Activated CD8-positive, alpha-beta memory T cell treated with anti-CD3 and anti-CD28 coated beads, Interleukin-2, amount 10 ng/mL, durations not matched to agents 7 days and 5 days (primary cell): ENCODE data around the gene TRAPPC10. TPM values are rescaled to one million over a fixed set of nuclear protein-coding genes. Genes with fewer than 3 reads are reported as not detected.

Experiments used
- ATAC-seq: fragments of 150-1000 bp; cut with Tn5 transposase; one replicate; pipeline ENCODE4 v1.10.0; 2021; ENCODE audit warnings: moderate library complexity
- CTCF ChIA-PET: fragments of 350-600 bp; sonication (Branson Sonifier 250); formaldehyde crosslinking; loops from one replicate; lab custom pipeline; 2021; ENCODE audit warnings: antibody characterized with exemption; lab: Charles Lee
- DNase-seq: peaks from one replicate; pipeline ENCODE4 v3.0.0-alpha.2; 2020
- H3K27ac Mint-ChIP-seq: one replicate; pipeline ENCODE4 v1.8.0; 2021; ENCODE audit warnings: mild to moderate bottlenecking, mixed read lengths
- H3K27me3 Mint-ChIP-seq: one replicate; pipeline ENCODE4 v1.8.0; 2021; ENCODE audit warnings: mixed read lengths
- H3K36me3 Mint-ChIP-seq: one replicate; pipeline ENCODE4 v1.8.0; 2021; ENCODE audit warnings: mild to moderate bottlenecking, mixed read lengths
- H3K4me1 Mint-ChIP-seq: one replicate; pipeline ENCODE4 v1.8.0; 2021; ENCODE audit warnings: mixed read lengths
- H3K4me3 Mint-ChIP-seq: one replicate; pipeline ENCODE4 v1.8.0; 2021; ENCODE audit warnings: mild to moderate bottlenecking, moderate library complexity, mixed read lengths
- H3K9me3 Mint-ChIP-seq: one replicate; pipeline ENCODE4 v1.8.0; 2022; ENCODE audit warnings: low read depth, mixed read lengths
- total RNA-seq, 2 experiments: library from RNA; stranded (reverse); gene quantifications; one replicate each; pipeline ENCODE4 v1.2.3, GENCODE V29; 2021

TRAPPC10 gene
- total RNA-seq, 2 experiments from 2014 or later = 71.5 to 71.7 TPM

DNA sequence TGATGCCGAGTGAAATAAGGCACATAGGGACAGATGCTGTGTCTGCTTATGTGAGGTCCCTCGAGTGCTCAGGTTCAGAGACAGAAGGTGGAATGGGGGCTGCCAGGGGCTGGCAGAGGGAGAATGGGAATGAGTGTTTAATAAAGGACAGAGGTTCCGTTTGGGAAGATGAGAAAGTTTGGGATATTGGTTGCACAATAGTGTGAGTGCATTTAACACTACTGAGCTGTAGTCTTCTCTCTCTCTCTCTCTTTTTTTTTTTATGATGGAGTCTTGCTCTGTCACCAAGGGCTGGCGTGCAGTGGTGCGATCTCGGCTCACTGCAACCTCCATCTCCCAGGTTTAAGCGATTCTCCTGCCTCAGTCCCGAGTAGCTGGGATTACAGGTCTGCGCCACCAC is 44.9 kb downstream of the TRAPPC10 start:
- Mint-ChIP-seq H3K36me3 (peaks cover 32% of the 10 kb centered on the region), H3K4me3 (no peak overlapping the region), H3K27ac (peak overlapping the region; percentile 37), H3K4me1 (peaks cover 12% of the 10 kb centered on the region), H3K27me3 (no peaks in the 10 kb centered on the region), H3K9me3 (no peaks in the 10 kb centered on the region)
- DNase-seq = no peak
- no peak for ATAC-seq
- CTCF ChIA-PET = interaction anchor here (1.4 kb wide), 1 partner anchor 246 kb away, joined by 4 read pairs; no protein-coding TSS in a partner anchor

- no peak for DNase-seq
- CTCF ChIA-PET = interaction anchor here (1.4 to 1.7 kb wide), 2 partner anchors 39 to 247 kb away, joined by 4 to 7 read pairs; no protein-coding TSS in a partner anchor
- H3K4me3 Mint-ChIP-seq = peak overlapping the region; percentile 15
- no peaks in the 10 kb centered on the region for H3K27me3 Mint-ChIP-seq
- H3K36me3 Mint-ChIP-seq = peaks cover 26% of the 10 kb centered on the region
- peak; percentile 50 for ATAC-seq
- no peaks in the 10 kb centered on the region for H3K9me3 Mint-ChIP-seq
- peaks cover 12% of the 10 kb centered on the region for H3K4me1 Mint-ChIP-seq
- peak overlapping the region; percentile 67 for H3K27ac Mint-ChIP-seq
Measured at GRCh38 chr21:44057960-44058651, 46.0 kb downstream of the TRAPPC10 start.

- DNase-seq (no peak), ATAC-seq (no peak)
- H3K36me3 Mint-ChIP-seq = peaks cover 28% of the 10 kb centered on the region
- peaks cover 12% of the 10 kb centered on the region for H3K4me1 Mint-ChIP-seq
- peak overlapping the region; percentile 15 for H3K4me3 Mint-ChIP-seq
- no peaks in the 10 kb centered on the region for H3K9me3 Mint-ChIP-seq
- H3K27ac Mint-ChIP-seq = no peak overlapping the region
- CTCF ChIA-PET = interaction anchor here (0.9 to 1.7 kb wide), 2 partner anchors 40 to 121 kb away, joined by 3 to 7 read pairs; no protein-coding TSS in a partner anchor
- no peaks in the 10 kb centered on the region for H3K27me3 Mint-ChIP-seq
Measured at GRCh38 chr21:44058652-44058964, 46.5 kb downstream of the TRAPPC10 start.

DNA sequence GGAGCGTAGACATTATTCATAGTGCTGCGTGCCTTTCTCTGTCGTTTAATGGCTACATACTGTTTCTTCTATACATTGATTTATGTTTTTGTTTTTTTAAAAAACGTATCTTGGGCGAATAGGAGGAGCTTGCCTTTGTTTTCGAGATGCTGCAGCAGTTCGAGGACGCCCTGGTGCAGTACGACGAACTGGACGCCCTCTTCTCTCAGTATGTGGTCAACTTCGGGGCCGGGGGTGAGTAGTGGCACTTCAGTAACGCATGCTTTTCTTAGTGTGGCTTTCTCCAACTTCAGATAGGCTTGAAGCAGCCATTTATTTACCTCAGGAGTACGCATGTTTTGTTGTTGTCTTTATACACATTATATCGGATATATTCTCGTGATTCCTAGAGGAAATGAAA is 46.9 kb downstream of the TRAPPC10 start:
- Mint-ChIP-seq H3K4me1 (peaks cover 12% of the 10 kb centered on the region), H3K4me3 (no peak overlapping the region)
- CTCF ChIA-PET = interaction anchor here (0.9 to 1.7 kb wide), 2 partner anchors 40 to 122 kb away, joined by 3 to 7 read pairs; no protein-coding TSS in a partner anchor

GRCh38 chr21:44059710-44060109 is 47.6 kb downstream of the TRAPPC10 start:
- no peak for ATAC-seq
- CTCF ChIA-PET = interaction anchor here (0.9 to 1.7 kb wide), 2 partner anchors 41 to 123 kb away, joined by 3 to 7 read pairs; no protein-coding TSS in a partner anchor
- no peak overlapping the region for H3K4me3 Mint-ChIP-seq
- H3K9me3 Mint-ChIP-seq = no peaks in the 10 kb centered on the region
- no peak overlapping the region for H3K27ac Mint-ChIP-seq
- peaks cover 18% of the 10 kb centered on the region for H3K4me1 Mint-ChIP-seq
- H3K27me3 Mint-ChIP-seq = no peaks in the 10 kb centered on the region
- no peak for DNase-seq
- peaks cover 36% of the 10 kb centered on the region for H3K36me3 Mint-ChIP-seq

More for the DNA sequence above, 46.9 kb downstream of the TRAPPC10 start:
- no peak overlapping the region for H3K27ac Mint-ChIP-seq
- DNase-seq = no peak
- ATAC-seq = no peak
- no peaks in the 10 kb centered on the region for H3K9me3 Mint-ChIP-seq
- no peaks in the 10 kb centered on the region for H3K27me3 Mint-ChIP-seq
- peaks cover 31% of the 10 kb centered on the region for H3K36me3 Mint-ChIP-seq

GRCh38 chr21:44062380-44062779 is 50.3 kb downstream of the TRAPPC10 start:
- peaks cover 40% of the 10 kb centered on the region for H3K4me1 Mint-ChIP-seq
- H3K4me3 Mint-ChIP-seq = no peak overlapping the region
- no peaks in the 10 kb centered on the region for H3K9me3 Mint-ChIP-seq
- CTCF ChIA-PET = interaction anchor here (1.3 kb wide), 1 partner anchor 48 kb away, joined by 3 read pairs; no protein-coding TSS in a partner anchor
- no peaks in the 10 kb centered on the region for H3K27me3 Mint-ChIP-seq
- no peak overlapping the region for H3K27ac Mint-ChIP-seq
- no peak for ATAC-seq
- H3K36me3 Mint-ChIP-seq = peaks cover 36% of the 10 kb centered on the region
- DNase-seq = no peak

GRCh38 chr21:44063151-44063912 is 51.2 kb downstream of the TRAPPC10 start:
- peaks cover 36% of the 10 kb centered on the region for H3K36me3 Mint-ChIP-seq
- CTCF ChIA-PET = interaction anchor here (1.1 to 1.3 kb wide), 4 partner anchors 12 to 49 kb away, joined by 3 to 4 read pairs (median 3); no protein-coding TSS in a partner anchor
- H3K4me1 Mint-ChIP-seq = peaks cover 33% of the 10 kb centered on the region
- DNase-seq = no peak
- H3K4me3 Mint-ChIP-seq = no peak overlapping the region
- no peaks in the 10 kb centered on the region for H3K9me3 Mint-ChIP-seq
- peak overlapping the region; percentile 42 for H3K27ac Mint-ChIP-seq
- ATAC-seq = no peak
- no peaks in the 10 kb centered on the region for H3K27me3 Mint-ChIP-seq

DNA sequence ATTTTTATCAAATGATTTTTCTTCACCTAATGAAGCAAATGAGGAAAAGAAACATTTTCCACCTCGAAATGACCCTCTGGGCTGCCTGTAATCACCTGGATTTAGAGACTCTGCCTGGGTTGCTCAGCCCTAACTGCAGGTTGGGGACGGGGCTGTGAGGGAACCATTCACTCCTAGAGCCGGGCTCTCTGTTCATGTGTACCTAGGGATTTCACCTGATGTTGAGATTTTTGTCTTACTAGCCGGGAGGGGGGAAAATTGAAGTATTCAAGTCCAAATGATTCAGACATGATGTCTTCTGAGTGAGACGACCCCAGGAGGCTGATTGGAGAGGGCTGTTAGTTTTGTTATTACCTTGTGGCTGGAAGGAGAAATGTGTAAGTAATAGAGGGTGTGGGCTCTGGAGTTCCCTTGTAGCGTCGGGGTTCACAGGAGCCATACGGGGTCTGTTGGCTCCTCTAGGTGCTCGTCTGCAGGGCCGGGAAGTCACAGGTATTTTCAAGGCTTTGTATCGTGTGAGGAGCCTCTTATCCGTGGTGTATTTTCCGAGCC is 52.8 kb downstream of the TRAPPC10 start:
- H3K36me3 Mint-ChIP-seq = peaks cover 31% of the 10 kb centered on the region
- peaks cover 31% of the 10 kb centered on the region for H3K4me1 Mint-ChIP-seq
- no peaks in the 10 kb centered on the region for H3K9me3 Mint-ChIP-seq
- peak; percentile 3 for ATAC-seq
- CTCF ChIA-PET = interaction anchor here (0.6 to 3.1 kb wide), 6 partner anchors 10 to 51 kb away, joined by 3 to 15 read pairs (median 3); no protein-coding TSS in a partner anchor
- H3K27me3 Mint-ChIP-seq = no peaks in the 10 kb centered on the region
- peak overlapping the region; percentile 97 for H3K27ac Mint-ChIP-seq
- peak overlapping the region; percentile 69 for H3K4me3 Mint-ChIP-seq
- DNase-seq = no peak

- peak overlapping the region; percentile 69 for H3K4me3 Mint-ChIP-seq
- peak; percentile 98 for ATAC-seq
- DNase-seq = peak; percentile 91
- H3K4me1 Mint-ChIP-seq = peaks cover 31% of the 10 kb centered on the region
- CTCF ChIA-PET = interaction anchor here (0.6 to 3.1 kb wide), 5 partner anchors 18 to 359 kb away, joined by 3 to 15 read pairs (median 3); no protein-coding TSS in a partner anchor
- peak overlapping the region; percentile 97 for H3K27ac Mint-ChIP-seq
- H3K36me3 Mint-ChIP-seq = peaks cover 33% of the 10 kb centered on the region
- no peaks in the 10 kb centered on the region for H3K27me3 Mint-ChIP-seq
- H3K9me3 Mint-ChIP-seq = no peaks in the 10 kb centered on the region
Measured at GRCh38 chr21:44065428-44065827, 53.3 kb downstream of the TRAPPC10 start.

GRCh38 chr21:44066116-44066515 is 54.0 kb downstream of the TRAPPC10 start:
- no peaks in the 10 kb centered on the region for H3K9me3 Mint-ChIP-seq

GRCh38 chr21:44067011-44067839 is 55.1 kb downstream of the TRAPPC10 start:
- CTCF ChIA-PET = interaction anchor here (0.5 to 3.1 kb wide), 3 partner anchors 13 to 214 kb away, joined by 3 to 15 read pairs (median 3); no protein-coding TSS in a partner anchor

More at GRCh38 chr21:44066116-44066515, 54.0 kb downstream of the TRAPPC10 start:
- peaks cover 31% of the 10 kb centered on the region for H3K4me1 Mint-ChIP-seq
- no peaks in the 10 kb centered on the region for H3K27me3 Mint-ChIP-seq
- DNase-seq (no peak), ATAC-seq (no peak)
- peak overlapping the region; percentile 69 for H3K4me3 Mint-ChIP-seq
- H3K36me3 Mint-ChIP-seq = peaks cover 33% of the 10 kb centered on the region
- CTCF ChIA-PET = interaction anchor here (0.6 to 3.1 kb wide), 4 partner anchors 14 to 359 kb away, joined by 3 to 15 read pairs (median 3); no protein-coding TSS in a partner anchor
- peak overlapping the region; percentile 97 for H3K27ac Mint-ChIP-seq

DNA sequence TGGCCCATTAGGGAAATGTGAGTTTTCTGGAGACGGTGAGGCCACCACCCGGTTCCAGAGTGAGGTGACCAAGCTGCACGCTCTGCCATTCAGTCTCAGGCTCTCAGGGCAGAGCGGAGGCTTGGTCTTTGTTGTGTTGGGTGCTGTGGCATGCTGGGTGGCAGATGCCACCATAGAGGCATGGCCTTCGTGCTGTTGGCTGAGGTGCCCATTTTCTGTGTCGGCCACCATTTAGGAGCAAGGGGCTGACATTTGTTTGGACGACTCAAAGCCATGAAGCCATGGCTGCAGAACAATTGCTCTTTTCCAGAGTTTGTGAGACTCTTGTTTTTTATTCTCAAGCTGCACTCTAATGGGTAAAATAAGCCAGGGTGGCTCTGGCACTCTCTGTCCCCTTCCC is 58.3 kb downstream of the TRAPPC10 start:
- Mint-ChIP-seq H3K9me3 (no peaks in the 10 kb centered on the region), H3K27me3 (no peaks in the 10 kb centered on the region), H3K4me1 (peaks cover 25% of the 10 kb centered on the region), H3K27ac (no peak overlapping the region), H3K4me3 (no peak overlapping the region), H3K36me3 (peaks cover 37% of the 10 kb centered on the region)
- DNase-seq = no peak
- CTCF ChIA-PET = no interaction called here
- no peak for ATAC-seq

More at GRCh38 chr21:44067011-44067839, 55.1 kb downstream of the TRAPPC10 start:
- no peak for DNase-seq
- Mint-ChIP-seq H3K4me1 (peaks cover 31% of the 10 kb centered on the region), H3K27ac (peak overlapping the region; percentile 61), H3K9me3 (no peaks in the 10 kb centered on the region), H3K36me3 (peaks cover 34% of the 10 kb centered on the region), H3K4me3 (no peak overlapping the region), H3K27me3 (no peaks in the 10 kb centered on the region)
- no peak for ATAC-seq
